GM12878 (cell line): Measurements from ENCODE around the gene POLRMT. TPM values are rescaled to one million over a fixed set of nuclear protein-coding genes. Genes with fewer than 3 reads are reported as not detected.

Experiments
- ATAC-seq: fragments of 200-7000 bp; cut with Tn5 transposase; 3 replicates; pipeline ENCODE4 v1.9.1; 2020; ENCODE audit warnings: mild to moderate bottlenecking, moderate library complexity
- BruUV-seq: library from RNA; stranded (reverse); fragments of 400-500 nt; replicated peaks from 2 replicates; lab custom pipeline; 2021; lab: Mats Ljungman, UMichigan
- CTCF ChIA-PET: fragments of 300-600 bp; sonication (Branson Sonifier 250); formaldehyde crosslinking; extraction: SDS; loops from one replicate; lab custom pipeline; 2021; ENCODE audit warnings: inconsistent platforms; lab: Yijun Ruan, JAX
- POLR2A ChIA-PET: fragments of 350-600 bp; formaldehyde crosslinking; extraction: SDS; loops from one replicate; lab custom pipeline; 2021; ENCODE audit warnings: inconsistent platforms; lab: Charles Lee
- RAD21 ChIA-PET: fragments of 300-600 bp; sonication (Branson Sonifier 250); formaldehyde crosslinking; loops from one replicate; lab custom pipeline; 2023; ENCODE audit warnings: antibody characterized with exemption; ENCODE audit not compliant: unreplicated experiment; lab: Charles Lee
- SMC1A ChIA-PET: fragments of 300-600 bp; sonication (Branson Sonifier 250); formaldehyde crosslinking; loops from one replicate; lab custom pipeline; 2023; ENCODE audit not compliant: unreplicated experiment, uncharacterized antibody; lab: Charles Lee
- DNase-seq: peaks from one replicate; pipeline ENCODE4 v3.0.0-alpha.2; 2011; ENCODE audit warnings: low read depth, low spot score
- FAIRE-seq: peaks from 3 replicates; lab custom pipeline; 2011; peaks lifted over from hg19 to GRCh38; lab: Jason Lieb, UNC
- H2AFZ ChIP-seq: 2 replicates; pipeline ENCODE4 v1.6.0; 2011; ENCODE audit warnings: low read depth, low read length, control low read depth; ENCODE audit not compliant: control insufficient read depth
- H3K27ac ChIP-seq: 2 replicates; pipeline ENCODE4 v1.5.1; 2011; ENCODE audit warnings: control low read depth; ENCODE audit not compliant: control insufficient read depth, insufficient read depth
- H3K27me3 ChIP-seq, 2 experiments: replicated peaks in 1 of 2; 2 replicates each; pipeline versions ENCODE4 v1.6.0 to v1.6.1; 2011; ENCODE audit warnings: low read length in 1 of 2; ENCODE audit not compliant: control insufficient read depth in 2 of 2, insufficient read depth in 2 of 2
- H3K36me3 ChIP-seq, 2 experiments: 2 replicates each; pipeline ENCODE4 v1.5.1; 2011; ENCODE audit warnings: low read length in 1 of 2; ENCODE audit not compliant: control insufficient read depth in 2 of 2, insufficient read depth in 2 of 2
- H3K4me1 ChIP-seq: 2 replicates; pipeline ENCODE4 v1.6.1; 2011; ENCODE audit warnings: mild to moderate bottlenecking, low read length, moderate library complexity, mixed read lengths; ENCODE audit not compliant: control insufficient read depth, insufficient read depth
- H3K4me2 ChIP-seq: 2 replicates; pipeline ENCODE4 v1.6.0; 2011; ENCODE audit warnings: control low read depth; ENCODE audit not compliant: control insufficient read depth, insufficient read depth
- H3K4me3 ChIP-seq: fragments of 200-600 bp; sonication (generic); 2 replicates; pipeline ENCODE4 v1.5.1; 2016
- H3K79me2 ChIP-seq: 2 replicates; pipeline ENCODE4 v1.6.0; 2011; ENCODE audit warnings: low read length; ENCODE audit not compliant: control insufficient read depth, insufficient read depth
- H3K9ac ChIP-seq: 2 replicates; pipeline ENCODE4 v1.8.0; 2011; ENCODE audit warnings: low read length, control low read depth, mixed read lengths; ENCODE audit not compliant: control insufficient read depth, insufficient read depth
- H3K9me3 ChIP-seq: replicated peaks from 3 replicates; pipeline ENCODE4 v1.5.1; 2011; ENCODE audit warnings: mild to moderate bottlenecking, low read length; ENCODE audit not compliant: control insufficient read depth, insufficient read depth
- H4K20me1 ChIP-seq: 2 replicates; pipeline ENCODE4 v1.6.0; 2011; ENCODE audit not compliant: control insufficient read depth, insufficient read depth
- BHLHE40 ChIP-seq, 2 experiments: fragments of 450-650 bp in 1 of 2; IDR thresholded peaks; 2 replicates each; pipeline ENCODE4 v1.6.1; 2011 to 2017; ENCODE audit warnings: low read depth in 2 of 2, borderline replicate concordance in 1 of 2, improper control_type of control experiment in 1 of 2, low read length in 1 of 2, mild to moderate bottlenecking in 1 of 2
- CHD2 ChIP-seq: IDR thresholded peaks from 2 replicates; pipeline ENCODE4 v1.6.1; 2011; ENCODE audit warnings: low read depth, low read length, improper control_type of control experiment, borderline replicate concordance
- HCFC1 ChIP-seq: fragments of 150-350 bp; IDR thresholded peaks from 2 replicates; pipeline ENCODE4 v1.6.1; 2014; ENCODE audit warnings: low read length
- MYB ChIP-seq: fragments of 150-350 bp; IDR thresholded peaks from 2 replicates; pipeline ENCODE4 v1.6.1; 2014; ENCODE audit warnings: mild to moderate bottlenecking, low read depth, low read length, borderline replicate concordance
- NFXL1 ChIP-seq: fragments of 450-650 bp; IDR thresholded peaks from 2 replicates; pipeline ENCODE4 v1.6.1; 2017; ENCODE audit warnings: antibody characterized with exemption, mild to moderate bottlenecking, borderline replicate concordance
- NR2C1 ChIP-seq: fragments of 450-650 bp; IDR thresholded peaks from 2 replicates; pipeline ENCODE4 v1.6.1; 2017; ENCODE audit warnings: antibody characterized with exemption, mild to moderate bottlenecking, moderate library complexity
- RB1 ChIP-seq: fragments of 450-650 bp; formaldehyde crosslinking; IDR thresholded peaks from 2 replicates; pipeline ENCODE4 v1.6.1; 2017; ENCODE audit warnings: mild to moderate bottlenecking, borderline replicate concordance
- TCF12 ChIP-seq: IDR thresholded peaks from 2 replicates; pipeline ENCODE4 v1.6.1; 2011; ENCODE audit warnings: low read depth, mild to moderate bottlenecking, low read length
- WGBS: methylation state at CpG from one replicate; pipeline ENCODE4 v1.1.6; 2016; ENCODE audit warnings: low lambda C conversion rate; ENCODE audit not compliant: insufficient replicate concordance, insufficient coverage; ENCODE audit errors: missing lambda C conversion rate; 5-methylcytosine and 5-hydroxymethylcytosine counted together
- in situ Hi-C: fragments of 300-500 bp; cut with MboI; formaldehyde crosslinking; loops from 9 replicates; pipeline ENCODE4 v1.14.3; 2018; ENCODE audit warnings: mixed read lengths
- intact Hi-C: fragments of 100-400 bp; cut with micrococcal nuclease; formaldehyde crosslinking; loops from one replicate; pipeline ENCODE4 v1.14.2; 2022; ENCODE audit not compliant: unreplicated experiment
- polyA plus RNA-seq, 11 experiments: library from polyadenylated mRNA; depleted of rRNA in 4 of 11; unstranded in 6 of 11; stranded (reverse) in 5 of 11; fragments of >200 nt; fragmentation: Nextera tagmentation in 4 of 11; fragmentation: Illumina TruSeq in 1 of 11; extraction: Ambion mirVana in 4 of 11; extraction: Trizol in 1 of 11; gene quantifications; 1 replicate in 1 of 11; 2 replicates in 10 of 11; pipeline versions ENCODE4 v1.2.1 to v1.2.3, GENCODE V29; 2011 to 2016; ENCODE audit warnings: inconsistent platforms in 2 of 11, missing spikeins in 2 of 11, low read depth in 1 of 11
- total RNA-seq, 4 experiments: library from RNA; depleted of rRNA in 3 of 4; stranded (reverse); fragments of >200 nt in 3 of 4; fragmentation: Illumina TruSeq in 1 of 4; extraction: Trizol in 1 of 4; gene quantifications; 2 replicates each; pipeline versions ENCODE4 v1.2.1 to v1.2.3, GENCODE V29; 2013 to 2021

Gene POLRMT
- total and polyA plus RNA-seq, 10 of the 15 experiments (the other 5 are each of a cell fraction or from before 2014, with no cell fraction given) = 9.9 to 57.6 (median 34.6) TPM

GRCh38 chr19:634975-635652 lies 1.8 kb upstream of the POLRMT start:
- intact Hi-C loops (loop anchor here (5.0 kb wide), 1 partner anchor 63 kb away; the partner anchor contains the start of gene BSG), in situ Hi-C loops (no loop called here)
- H3K4me3 ChIP-seq = no peak overlapping the region
- H3K27ac ChIP-seq = no peak overlapping the region
- no peaks in the 10 kb centered on the region for H3K27me3 ChIP-seq
- ChIA-PET POLR2A (no interaction called here), RAD21 (no interaction called here), CTCF (interaction anchor here (0.9 kb wide), 1 partner anchor 103 kb away, joined by 3 read pairs; no protein-coding TSS in a partner anchor), SMC1A (no interaction called here)
- no peak for DNase-seq
- 80% methylated on average over 16 of the region's 16 CpGs for WGBS
- FAIRE-seq = no peak
- H4K20me1 ChIP-seq = no peaks in the 10 kb centered on the region
- no peaks in the 10 kb centered on the region for H3K9me3 ChIP-seq
- no TSS peak for BruUV-seq
- H3K4me2 ChIP-seq = no peak overlapping the region
- H2AFZ ChIP-seq = no peak overlapping the region
- TF ChIP-seq CHD2 (no peak), RB1 (no peak), TCF12 (no peak), NR2C1 (no peak), BHLHE40 (IDR thresholded peaks at IDR 0.05; ENCODE audit: borderline replicate concordance in 1 of 2, low read depth in 2 of 2, low read length in 1 of 2) (no peak), NFXL1 (no peak), HCFC1 (no peak), MYB (no peak)
- ATAC-seq = no peak
- peaks cover 37% of the 10 kb centered on the region for H3K4me1 ChIP-seq
- no peak overlapping the region for H3K9ac ChIP-seq
- H3K36me3 ChIP-seq = no peaks in the 10 kb centered on the region; a peak in 1 of 4 replicates
- peaks cover 16% of the 10 kb centered on the region for H3K79me2 ChIP-seq
